GM18858 (cell line): ENCODE measurements around the gene KRTAP25-1.

ENCODE experiments used
- ATAC-seq: cut with Tn5 transposase; IDR thresholded peaks from one replicate; pipeline ENCODE4 v1.9.1; 2021; ENCODE audit not compliant: unreplicated experiment

The KRTAP25-1 gene, protein sequence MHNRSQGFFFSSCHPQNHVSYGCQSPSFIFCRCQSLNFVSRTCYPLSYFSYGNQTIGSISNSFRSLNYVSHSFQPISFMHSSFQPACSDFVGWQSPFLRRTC

GRCh38 chr21:30289215-30289614 lies at the start of gene KRTAP25-1:
Gene KRTAP25-1, minus strand, starts transcription at chr21:30289514. Its CDS starts 24 bp downstream, at chr21:30289490.
- ATAC-seq: no peak

- no peak for ATAC-seq
These were observed 49.4 kb upstream of the KRTAP25-1 start for GRCh38 chr21:30338717-30339116.

GRCh38 chr21:30337772-30338171 lies 48.5 kb upstream of the KRTAP25-1 start:
- no peak for ATAC-seq

GRCh38 chr21:30337276-30337744 lies 48.0 kb upstream of the KRTAP25-1 start, which contains the start of gene KRTAP27-1:
Gene KRTAP27-1, minus strand, starts transcription at chr21:30337694. Its CDS starts 26 bp downstream, at chr21:30337668.
- no peak for ATAC-seq

GRCh38 chr21:30336596-30336995 lies 47.3 kb upstream of the KRTAP25-1 start:
- no peak for ATAC-seq

DNA sequence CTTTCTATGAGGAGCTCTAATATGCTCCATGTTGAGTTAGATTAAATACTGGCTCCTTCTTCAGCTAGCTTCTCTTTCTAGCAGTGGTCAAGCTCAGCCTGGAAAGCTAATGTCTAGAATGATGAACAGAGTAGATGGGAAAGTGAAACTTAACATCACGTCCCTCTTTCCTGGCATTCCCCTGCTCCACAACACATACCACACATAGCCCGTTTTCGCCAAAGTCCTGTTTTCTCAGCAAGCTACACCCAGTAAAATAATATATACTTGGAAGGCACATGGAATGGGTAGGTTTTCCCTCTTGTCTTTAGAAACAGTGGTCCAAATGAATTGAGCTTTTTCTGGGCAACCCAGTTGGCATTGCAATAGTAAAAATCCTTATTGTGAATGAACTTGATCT lies 44.4 kb upstream of the KRTAP25-1 start:
- no peak for ATAC-seq

DNA sequence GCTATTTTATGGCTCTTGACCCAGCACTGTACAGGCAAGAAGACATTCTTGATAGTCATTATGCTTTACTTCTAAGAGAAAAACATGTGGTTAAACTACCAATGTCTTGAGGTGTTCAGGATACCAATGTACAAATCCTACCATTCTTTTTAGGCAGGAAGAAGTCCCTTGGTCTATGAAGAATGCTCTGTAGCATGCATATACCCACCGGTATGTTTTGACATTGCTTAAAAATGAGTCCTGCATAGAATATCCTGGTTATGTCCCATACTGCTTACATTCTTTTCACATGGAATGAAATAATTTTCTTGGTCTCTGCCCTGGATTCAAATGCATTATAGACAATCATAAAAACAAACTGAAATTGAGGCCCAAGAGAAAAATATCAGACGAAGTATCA lies 43.4 kb upstream of the KRTAP25-1 start:
- no peak for ATAC-seq

GRCh38 chr21:30329203-30329875 lies 40.0 kb upstream of the KRTAP25-1 start:
- ATAC-seq: no peak

GRCh38 chr21:30326390-30326789 lies 37.1 kb upstream of the KRTAP25-1 start:
- no peak for ATAC-seq

DNA sequence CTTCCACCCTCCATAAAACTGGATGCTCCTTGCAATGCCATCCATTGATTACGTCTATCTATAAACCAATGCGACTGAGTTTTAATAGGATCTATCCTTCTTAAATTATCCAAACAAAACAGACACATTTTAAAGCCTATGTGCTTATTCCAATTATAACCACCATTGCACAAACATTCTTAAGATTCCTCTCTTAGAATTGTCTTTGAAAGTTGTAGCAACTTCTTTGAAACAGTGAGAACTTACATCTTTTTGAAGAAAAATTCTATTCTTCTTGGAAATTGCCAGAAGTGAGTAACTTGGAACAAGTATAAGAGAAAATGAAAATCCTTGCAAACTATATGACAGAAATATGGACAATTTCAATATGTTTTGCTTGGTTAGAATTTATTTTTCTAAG lies 30.9 kb upstream of the KRTAP25-1 start, which contains the start of gene KRTAP26-1:
Gene KRTAP26-1, minus strand, starts transcription at position 101 of the 400 bp plus-strand sequence. CDS start 280 bp downstream, outside the sequence.
- ATAC-seq: no peak

DNA sequence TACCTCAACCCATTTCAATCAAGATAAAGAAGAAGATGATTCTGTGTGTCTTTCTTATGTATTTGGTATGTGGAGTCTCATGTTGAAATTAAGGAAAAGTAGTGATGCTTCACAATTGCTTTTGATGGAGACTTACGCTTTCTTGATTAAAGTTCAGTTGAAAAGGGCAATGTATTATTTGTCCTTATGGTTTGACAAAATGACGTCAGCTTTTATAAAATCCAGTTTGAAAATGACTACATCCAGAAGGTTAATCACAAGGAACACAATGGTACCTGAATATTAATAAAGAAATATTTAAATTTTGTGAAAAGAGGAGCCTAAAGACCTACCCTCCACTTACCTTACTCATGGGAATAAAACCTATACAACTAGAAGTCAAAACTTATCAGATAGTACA lies 26.4 kb upstream of the KRTAP25-1 start:
- no peak for ATAC-seq

DNA sequence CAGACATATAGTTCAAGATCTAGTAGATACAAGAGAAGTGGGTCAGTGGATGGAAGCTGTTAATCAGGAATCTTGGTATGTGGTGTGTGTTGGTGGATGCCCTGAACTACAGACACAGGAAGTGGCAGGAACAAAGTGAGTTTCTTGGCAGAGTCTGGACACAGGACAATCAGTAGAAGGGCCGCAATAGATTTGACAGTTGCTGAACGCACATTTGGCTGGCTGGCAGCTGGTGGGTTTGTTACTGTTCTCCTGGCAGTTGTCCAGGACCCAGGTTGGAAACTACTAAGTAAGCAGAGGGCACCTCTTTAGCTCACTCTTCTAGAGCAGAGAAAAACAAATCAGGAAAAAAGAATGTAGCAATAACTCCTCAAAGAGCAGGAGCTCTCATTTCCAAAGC lies 17.6 kb upstream of the KRTAP25-1 start:
- ATAC-seq: no peak

GRCh38 chr21:30305136-30305535 lies 15.8 kb upstream of the KRTAP25-1 start:
- no peak for ATAC-seq

GRCh38 chr21:30282850-30283249 lies 6.5 kb downstream of the KRTAP25-1 start, which contains the start of gene KRTAP24-1:
Gene KRTAP24-1, minus strand, starts transcription at chr21:30282950. Its CDS starts 18 bp downstream, at chr21:30282932.
- no peak for ATAC-seq

GRCh38 chr21:30271611-30272010 lies 17.7 kb downstream of the KRTAP25-1 start:
- no peak for ATAC-seq

DNA sequence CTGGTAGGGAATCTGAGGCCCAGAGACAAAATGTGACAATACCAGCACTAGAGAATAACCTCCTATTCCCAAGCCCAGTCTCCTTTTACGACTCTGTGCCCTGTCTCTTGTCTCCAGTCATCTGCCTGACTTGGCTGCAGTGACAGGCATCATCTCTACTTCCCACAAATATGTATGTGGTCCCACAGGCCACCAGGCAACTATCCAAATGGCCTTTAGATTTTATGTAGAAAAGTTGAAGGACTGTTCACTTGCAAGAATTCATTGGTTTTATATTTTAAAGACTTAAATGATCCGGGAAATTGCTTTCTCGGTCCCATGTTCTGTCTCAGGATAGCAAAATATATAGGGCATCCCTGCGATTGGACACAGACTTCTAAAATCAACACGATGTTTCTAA lies 18.2 kb downstream of the KRTAP25-1 start:
- no peak for ATAC-seq

DNA sequence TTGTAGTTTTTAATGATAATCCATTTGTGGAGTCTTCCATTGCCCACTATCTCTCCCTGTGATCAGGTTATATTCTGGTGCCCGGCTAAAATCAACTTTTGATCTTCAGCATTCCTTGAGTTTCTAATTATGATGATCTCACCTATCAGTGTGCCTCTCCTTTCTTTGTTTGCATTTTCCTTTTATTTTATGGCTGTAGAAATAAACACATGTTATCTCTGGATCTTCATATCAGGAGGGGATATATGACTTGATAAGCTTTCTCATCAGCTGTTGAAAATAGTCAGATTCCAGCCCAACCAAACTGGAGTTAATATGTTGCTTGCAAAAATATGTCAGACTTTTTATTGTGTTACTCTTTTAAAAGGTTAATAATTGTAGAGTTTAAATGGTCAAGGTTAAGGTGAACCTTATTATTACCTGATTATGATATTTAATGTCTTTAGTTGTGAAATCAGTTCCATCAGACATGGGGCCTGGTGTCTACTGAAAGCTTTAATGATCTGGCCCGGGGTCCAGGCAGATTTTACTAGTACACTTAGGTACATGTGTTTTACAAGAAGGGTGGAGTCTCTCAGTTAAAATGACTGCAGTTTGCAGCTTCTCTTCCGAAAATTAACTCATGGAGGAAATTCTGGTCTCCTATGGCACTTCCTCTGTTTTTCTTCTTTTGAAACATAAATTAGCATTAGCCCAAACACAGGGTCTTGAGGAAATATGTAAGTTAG lies 19.3 kb downstream of the KRTAP25-1 start:
- ATAC-seq: no peak

- no peak for ATAC-seq
These were observed 20.6 kb downstream of the KRTAP25-1 start for GRCh38 chr21:30268608-30269197.

- no peak for ATAC-seq
These were observed 31.5 kb downstream of the KRTAP25-1 start for GRCh38 chr21:30257773-30258172.

GRCh38 chr21:30256100-30256499 lies 33.2 kb downstream of the KRTAP25-1 start:
- ATAC-seq: no peak

DNA sequence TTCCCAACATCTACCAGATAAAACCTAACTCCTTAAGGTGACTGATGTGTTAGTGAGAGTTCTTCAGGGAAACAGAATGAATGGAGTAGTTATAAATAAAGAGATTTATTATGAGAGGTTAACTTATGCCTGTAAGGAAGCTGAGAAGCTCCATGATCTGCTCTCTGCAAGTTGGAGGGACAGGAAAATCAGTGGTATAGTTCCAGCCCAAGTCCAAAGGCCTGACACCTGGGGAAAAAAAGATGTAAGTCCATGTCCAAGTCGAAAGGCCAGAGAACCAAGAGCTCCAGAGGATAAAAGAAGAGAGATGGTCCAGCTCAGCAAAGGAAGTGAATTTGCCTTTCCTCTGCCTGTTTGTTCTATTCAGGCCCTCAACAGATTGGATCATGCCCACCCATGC lies 33.6 kb downstream of the KRTAP25-1 start:
- ATAC-seq: no peak
